K562 (cell line): ENCODE data around the gene ODF4. TPM values are rescaled to one million over a fixed set of nuclear protein-coding genes. Genes with fewer than 3 reads are reported as not detected.

Experiments
- ATAC-seq: fragments of 200-7000 bp; cut with Tn5 transposase; 3 replicates; pipeline ENCODE4 v1.9.1; 2020; ENCODE audit warnings: moderate library complexity
- BruUV-seq: library from RNA; stranded (reverse); fragments of 400-500 nt; replicated peaks from 2 replicates; lab custom pipeline; 2021; lab: Mats Ljungman, UMichigan
- CTCF ChIA-PET: fragments of 300-600 bp; formaldehyde crosslinking; extraction: SDS; loops from one replicate; lab custom pipeline; 2021; ENCODE audit warnings: low intra/inter-chr PET ratio; lab: Yijun Ruan, JAX
- POLR2A ChIA-PET: fragments of 300-600, 350-650 bp; sonication (Branson Sonifier 250); formaldehyde crosslinking; extraction: SDS; loops from one replicate; lab custom pipeline; 2021; ENCODE audit warnings: antibody characterized with exemption, inconsistent platforms; lab: Yijun Ruan, JAX
- DNase-seq, 4 experiments: peaks; one replicate each; pipeline versions ENCODE4 v3.0.0 to v3.0.0-alpha.2; 2011 to 2018; ENCODE audit warnings: low spot score in 3 of 4, mixed read lengths in 3 of 4; ENCODE audit errors: extremely low read depth in 1 of 4
- FAIRE-seq: peaks from 2 replicates; lab custom pipeline; 2011; peaks lifted over from hg19 to GRCh38; lab: Jason Lieb, UNC
- H2AFZ ChIP-seq: 2 replicates; pipeline ENCODE4 v1.6.0; 2011; ENCODE audit warnings: low read depth, low read length, control low read depth, inconsistent platforms
- H3K27ac ChIP-seq: fragments of 200-600 bp; 3 replicates; pipeline ENCODE4 v1.8.0; 2011; ENCODE audit warnings: low read depth, mild to moderate bottlenecking, control low read depth, inconsistent platforms, low read length, moderate library complexity, mixed read lengths; ENCODE audit errors: extremely low read depth
- H3K27me3 ChIP-seq, 2 experiments: fragments of 300-600 bp in 1 of 2; 2 replicates in 1 of 2; 3 replicates in 1 of 2; pipeline versions ENCODE4 v1.6.0 to v1.8.0; 2011; ENCODE audit warnings: inconsistent platforms in 2 of 2, low read length in 2 of 2, mild to moderate bottlenecking in 1 of 2, mixed read lengths in 1 of 2, moderate library complexity in 1 of 2; ENCODE audit not compliant: control insufficient read depth in 2 of 2, insufficient read depth in 2 of 2
- H3K36me3 ChIP-seq: fragments of 300-600 bp; 3 replicates; pipeline ENCODE4 v1.8.0; 2011; ENCODE audit warnings: mild to moderate bottlenecking, low read length, inconsistent platforms; ENCODE audit not compliant: control insufficient read depth, insufficient read depth
- H3K4me1 ChIP-seq, 2 experiments: fragments of 200-600 bp in 1 of 2; replicated peaks in 1 of 2; 2 replicates in 1 of 2; 3 replicates in 1 of 2; pipeline versions ENCODE4 v1.5.1 to v1.8.0; 2011; ENCODE audit warnings: inconsistent platforms in 2 of 2, low read length in 2 of 2, mild to moderate bottlenecking in 1 of 2, mixed read lengths in 1 of 2, moderate library complexity in 1 of 2; ENCODE audit not compliant: control insufficient read depth in 2 of 2, insufficient read depth in 2 of 2
- H3K4me2 ChIP-seq: 2 replicates; pipeline ENCODE4 v1.6.1; 2011; ENCODE audit warnings: low read length, control low read depth, inconsistent platforms, mixed read lengths; ENCODE audit not compliant: insufficient read depth
- H3K4me3 ChIP-seq: fragments of 200-600 bp; sonication (generic), shearing (Covaris generic); 2 replicates; pipeline ENCODE4 v1.5.1; 2016; ENCODE audit warnings: control low read depth, inconsistent platforms
- H3K79me2 ChIP-seq: fragments of 200-600 bp; 3 replicates; pipeline ENCODE4 v1.8.0; 2011; ENCODE audit warnings: low read length, inconsistent platforms; ENCODE audit not compliant: control insufficient read depth, insufficient read depth
- H3K9ac ChIP-seq, 2 experiments: 2 replicates each; pipeline versions ENCODE4 v1.6.0 to v1.6.1; 2011; ENCODE audit warnings: low read depth in 2 of 2, low read length in 2 of 2, control low read depth in 1 of 2, inconsistent platforms in 1 of 2, mild to moderate bottlenecking in 1 of 2, mixed read lengths in 1 of 2; ENCODE audit not compliant: insufficient read depth in 1 of 2
- H3K9me1 ChIP-seq: one replicate; pipeline ENCODE4 v1.6.0; 2011; ENCODE audit warnings: inconsistent platforms, mild to moderate bottlenecking, low read length, moderate library complexity; ENCODE audit not compliant: control insufficient read depth, insufficient read depth
- H3K9me3 ChIP-seq: replicated peaks from 2 replicates; pipeline ENCODE4 v1.5.1; 2011; ENCODE audit warnings: low read depth, low read length, inconsistent platforms; ENCODE audit not compliant: control insufficient read depth, insufficient read depth
- H4K20me1 ChIP-seq: replicated peaks from 2 replicates; pipeline ENCODE4 v1.6.1; 2011; ENCODE audit warnings: low read length, inconsistent platforms, mixed read lengths; ENCODE audit not compliant: control insufficient read depth, insufficient read depth
- AFF4 ChIP-seq: sonication (generic); formaldehyde crosslinking; IDR thresholded peaks from 2 replicates; pipeline ENCODE4 v1.8.0; 2023; ENCODE audit warnings: mild to moderate bottlenecking, missing genetic modification reagents
- CEBPG ChIP-seq, 3 experiments: fragments of 200-800 bp in 1 of 3; sonication (Bioruptor generic) in 1 of 3; sonication (generic) in 1 of 3; formaldehyde crosslinking in 1 of 3; IDR thresholded peaks in 2 of 3; conservative IDR thresholded peaks in 1 of 3; 2 replicates each; pipeline versions ENCODE4 v1.6.1 to v1.8.0; 2016 to 2022; ENCODE audit warnings: missing compliant biosample characterization in 2 of 3, missing genetic modification characterization in 2 of 3, mild to moderate bottlenecking in 1 of 3, missing genetic modification reagents in 1 of 3
- CHD1 ChIP-seq: fragments of 200-600 bp; sonication (generic); IDR thresholded peaks from one replicate; pipeline ENCODE4 v1.6.1; 2012; ENCODE audit warnings: mild to moderate bottlenecking, moderate library complexity, low read length, inconsistent platforms
- HIVEP1 ChIP-seq: fragments of 250-450 bp; sonication (Bioruptor Pico); IDR thresholded peaks from 2 replicates; pipeline ENCODE4 v1.4.0; 2020; ENCODE audit warnings: mild to moderate bottlenecking
- KAT7 ChIP-seq: sonication (generic); formaldehyde crosslinking; IDR thresholded peaks from 2 replicates; pipeline ENCODE4 v1.8.0; 2022; ENCODE audit warnings: missing genetic modification reagents, mild to moderate bottlenecking, borderline replicate concordance
- POLR2A ChIP-seq: fragments of 450-650 bp; conservative IDR thresholded peaks from 2 replicates; pipeline ENCODE4 v1.6.1; 2016
- POLR2H ChIP-seq: IDR thresholded peaks from 2 replicates; pipeline ENCODE4 v1.6.1; 2016; ENCODE audit warnings: missing genetic modification characterization, low read depth, mild to moderate bottlenecking, control low read depth, missing compliant biosample characterization, moderate library complexity
- WGBS: fragments of 100-300 bp; shearing (Covaris generic); methylation state at CpG from one replicate; pipeline ENCODE4 v1.1.6; 2016; ENCODE audit warnings: low coverage, mixed read lengths; ENCODE audit not compliant: insufficient coverage; ENCODE audit errors: missing lambda C conversion rate; 5-methylcytosine and 5-hydroxymethylcytosine counted together
- in situ Hi-C: fragments of 300-500 bp; cut with MboI; formaldehyde crosslinking; loops from 4 replicates; pipeline ENCODE4 v1.15.0; 2018; ENCODE audit warnings: inconsistent platforms, mixed read lengths
- intact Hi-C: fragments of 100-400 bp; cut with micrococcal nuclease; formaldehyde crosslinking; loops from 2 replicates; pipeline ENCODE4 v1.14.2; 2022
- polyA plus RNA-seq, 8 experiments: library from polyadenylated mRNA; depleted of rRNA in 4 of 8; stranded (reverse) in 5 of 8; unstranded in 3 of 8; fragments of >200 nt; fragmentation: Nextera tagmentation in 2 of 8; fragmentation: Illumina TruSeq in 1 of 8; extraction: Ambion mirVana in 2 of 8; extraction: Trizol in 1 of 8; gene quantifications; 2 replicates each; pipeline versions ENCODE4 v1.2.1 to v1.2.3, GENCODE V29; 2011 to 2014; ENCODE audit warnings: inconsistent platforms in 1 of 8, missing spikeins in 1 of 8
- total RNA-seq, 7 experiments: library from RNA; depleted of rRNA in 6 of 7; stranded (reverse); fragments of >200 nt in 6 of 7; fragmentation: Illumina TruSeq in 2 of 7; extraction: Trizol in 2 of 7; gene quantifications; 2 replicates each; pipeline versions ENCODE4 v1.2.1 to v1.2.3, GENCODE V29; 2011 to 2021; ENCODE audit warnings: low replicate concordance in 1 of 7
- TF ChIP-seq, protein P1 (sequence below), 3 experiments: IDR thresholded peaks in 2 of 3; conservative IDR thresholded peaks in 1 of 3; 2 replicates each; pipeline ENCODE4 v1.5.1; 2011 to 2012; ENCODE audit warnings: low read length in 3 of 3, mild to moderate bottlenecking in 3 of 3, control low read depth in 2 of 3, improper control_type of control experiment in 1 of 3, inconsistent platforms in 1 of 3, low read depth in 1 of 3, mixed read lengths in 1 of 3, moderate library complexity in 1 of 3; ENCODE audit not compliant: insufficient read depth in 2 of 3

Gene ODF4
- total and polyA plus RNA-seq, 9 of the 15 experiments (the other 6 are each of a cell fraction or from before 2014, with no cell fraction given), result not detected

- ATAC-seq, result no peak
- TF ChIP-seq KAT7 (CRISPR knock-in tag) (0 out of 2 replicates have a peak, but pooled peaks have one; percentile 38), CEBPG (CRISPR knock-in tag; IDR thresholded peaks at IDR 0.05) (no peak), CEBPG (tag; conservative IDR thresholded peaks at IDR 0.05 in 1 of 2, IDR thresholded peaks at IDR 0.05 in 1 of 2) (peak in 1 of 2 experiments; percentile 60; a peak in 1 of 4 replicates), HIVEP1 (CRISPR knock-in tag) (no peak), CHD1 (peak; percentile 89), AFF4 (peak; percentile 12; the same call in 1 of the 2 replicates), POLR2A (0 out of 2 replicates have a peak, but pooled peaks have one; percentile 24), POLR2H (tag) (0 out of 2 replicates have a peak, but pooled peaks have one; percentile 5)
- TF ChIP-seq, protein P1, sequence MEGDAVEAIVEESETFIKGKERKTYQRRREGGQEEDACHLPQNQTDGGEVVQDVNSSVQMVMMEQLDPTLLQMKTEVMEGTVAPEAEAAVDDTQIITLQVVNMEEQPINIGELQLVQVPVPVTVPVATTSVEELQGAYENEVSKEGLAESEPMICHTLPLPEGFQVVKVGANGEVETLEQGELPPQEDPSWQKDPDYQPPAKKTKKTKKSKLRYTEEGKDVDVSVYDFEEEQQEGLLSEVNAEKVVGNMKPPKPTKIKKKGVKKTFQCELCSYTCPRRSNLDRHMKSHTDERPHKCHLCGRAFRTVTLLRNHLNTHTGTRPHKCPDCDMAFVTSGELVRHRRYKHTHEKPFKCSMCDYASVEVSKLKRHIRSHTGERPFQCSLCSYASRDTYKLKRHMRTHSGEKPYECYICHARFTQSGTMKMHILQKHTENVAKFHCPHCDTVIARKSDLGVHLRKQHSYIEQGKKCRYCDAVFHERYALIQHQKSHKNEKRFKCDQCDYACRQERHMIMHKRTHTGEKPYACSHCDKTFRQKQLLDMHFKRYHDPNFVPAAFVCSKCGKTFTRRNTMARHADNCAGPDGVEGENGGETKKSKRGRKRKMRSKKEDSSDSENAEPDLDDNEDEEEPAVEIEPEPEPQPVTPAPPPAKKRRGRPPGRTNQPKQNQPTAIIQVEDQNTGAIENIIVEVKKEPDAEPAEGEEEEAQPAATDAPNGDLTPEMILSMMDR (IDR thresholded peaks at IDR 0.05 in 2 of 3, conservative IDR thresholded peaks at IDR 0.05 in 1 of 3; ENCODE audit: insufficient read depth in 2 of 3, low read depth in 1 of 3, low read length in 3 of 3), result no peak
Measured at GRCh38 chr17:8382052-8382879, 42.6 kb downstream of the ODF4 start.

More at GRCh38 chr17:8382052-8382879, 42.6 kb downstream of the ODF4 start:
- Histone ChIP-seq H3K9me3 (no peaks in the 10 kb centered on the region), H3K79me2 (peaks cover 54% of the 10 kb centered on the region), H3K9me1 (no peaks in the 10 kb centered on the region), H4K20me1 (peaks cover 14% of the 10 kb centered on the region; the same call in 1 of the 2 replicates), H3K4me2 (peak overlapping the region; percentile 85), H3K36me3 (peaks cover 53% of the 10 kb centered on the region), H3K9ac (peak overlapping the region; percentile 82 to 94), H3K4me1 (peaks cover 33% of the 10 kb centered on the region in 2 experiments), H3K27ac (peak overlapping the region; percentile 71), H3K27me3 (no peaks in the 10 kb centered on the region), H2AFZ (no peak overlapping the region), H3K4me3 (peak overlapping the region; percentile 53)
- ChIA-PET CTCF (interaction anchor here (0.9 to 1.2 kb wide), 2 partner anchors 363 to 364 kb away, joined by 3 to 4 read pairs; no protein-coding TSS in a partner anchor), POLR2A (interaction anchor here (0.6 to 1.5 kb wide), 10 partner anchors 22 to 1379 kb away, joined by 3 to 7 read pairs (median 3); no protein-coding TSS in a partner anchor)
- DNase-seq (peak in 3 of 4 experiments; percentile 20 to 23 (median 23)), FAIRE-seq (no peak)
- intact Hi-C loops (loop anchor here (5.0 to 10.0 kb wide), 2 partner anchors 45 to 157 kb away; partner anchors contain the start of gene ODF4), in situ Hi-C loops (loop anchor here (25.0 kb wide), 1 partner anchor 1155 kb away; no protein-coding TSS in a partner anchor)
- under 1% methylated on average over 26 of the region's 27 CpGs for WGBS
- BruUV-seq, result TSS peak; percentile 57
